ENCODE measurements around the gene S1PR2.

DNA sequence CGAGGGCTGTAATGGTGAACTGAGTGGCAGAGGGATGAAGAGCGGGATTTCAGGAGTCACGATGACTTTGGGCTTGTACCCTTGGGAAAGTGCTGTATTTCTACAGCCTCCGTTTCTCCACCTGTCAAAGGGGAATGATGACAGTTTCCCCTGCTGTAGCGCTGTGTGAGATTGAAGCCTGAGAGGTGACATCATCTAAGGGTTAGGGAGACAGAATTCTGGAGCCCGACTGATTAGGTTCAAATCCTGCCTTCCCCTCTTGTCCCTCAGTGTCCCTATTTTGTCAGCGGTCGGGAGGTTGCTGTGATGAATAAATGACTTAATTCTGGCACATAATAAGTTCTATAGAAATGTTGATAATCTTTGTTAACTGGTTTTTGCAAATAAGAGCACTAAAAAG is 21.6 kb upstream of the S1PR2 start:
- TF ChIP-seq EP300 (IDR thresholded peaks at IDR 0.05) (no peak), POLR2A (IDR thresholded peaks at IDR 0.05) (no peak)

Data from ovary (tissue), 1 donor.